AG04449 (cell line): ENCODE data around the gene UHRF2.

Source experiments
- CTCF ChIA-PET: fragments of 350-600 bp; formaldehyde crosslinking; extraction: SDS; loops from one replicate; lab custom pipeline; 2021; ENCODE audit warnings: antibody characterized with exemption; lab: Yijun Ruan, JAX
- POLR2A ChIA-PET: fragments of 400-600, 350-600 bp; formaldehyde crosslinking; extraction: SDS; loops from one replicate; lab custom pipeline; 2020; ENCODE audit warnings: antibody characterized with exemption, inconsistent platforms; lab: Yijun Ruan, JAX
- DNase-seq: peaks from one replicate; pipeline ENCODE4 v3.0.0-alpha.2; 2010; ENCODE audit warnings: low read depth, low spot score
- H3K4me3 ChIP-seq: 2 replicates; pipeline ENCODE4 v1.5.1; 2011; ENCODE audit warnings: low read depth, mild to moderate bottlenecking, control low read depth, low read length
- TF ChIP-seq, protein P1 (sequence below): IDR thresholded peaks from one replicate; pipeline ENCODE4 v1.5.1; 2011; ENCODE audit warnings: mild to moderate bottlenecking, moderate library complexity, low read length, control low read depth, inconsistent platforms; ENCODE audit not compliant: insufficient read depth; ENCODE audit errors: missing control alignments

The UHRF2 gene

GRCh38 chr9:6383551-6384225, 29.3 kb upstream of the UHRF2 start:
- H3K4me3 ChIP-seq = no peak overlapping the region
- POLR2A ChIA-PET = interaction anchor here (0.9 to 1.7 kb wide), 3 partner anchors 29 to 183 kb away, joined by 5 to 10 read pairs (median 9); partner anchors contain the start of gene UHRF2
- TF ChIP-seq, protein P1, sequence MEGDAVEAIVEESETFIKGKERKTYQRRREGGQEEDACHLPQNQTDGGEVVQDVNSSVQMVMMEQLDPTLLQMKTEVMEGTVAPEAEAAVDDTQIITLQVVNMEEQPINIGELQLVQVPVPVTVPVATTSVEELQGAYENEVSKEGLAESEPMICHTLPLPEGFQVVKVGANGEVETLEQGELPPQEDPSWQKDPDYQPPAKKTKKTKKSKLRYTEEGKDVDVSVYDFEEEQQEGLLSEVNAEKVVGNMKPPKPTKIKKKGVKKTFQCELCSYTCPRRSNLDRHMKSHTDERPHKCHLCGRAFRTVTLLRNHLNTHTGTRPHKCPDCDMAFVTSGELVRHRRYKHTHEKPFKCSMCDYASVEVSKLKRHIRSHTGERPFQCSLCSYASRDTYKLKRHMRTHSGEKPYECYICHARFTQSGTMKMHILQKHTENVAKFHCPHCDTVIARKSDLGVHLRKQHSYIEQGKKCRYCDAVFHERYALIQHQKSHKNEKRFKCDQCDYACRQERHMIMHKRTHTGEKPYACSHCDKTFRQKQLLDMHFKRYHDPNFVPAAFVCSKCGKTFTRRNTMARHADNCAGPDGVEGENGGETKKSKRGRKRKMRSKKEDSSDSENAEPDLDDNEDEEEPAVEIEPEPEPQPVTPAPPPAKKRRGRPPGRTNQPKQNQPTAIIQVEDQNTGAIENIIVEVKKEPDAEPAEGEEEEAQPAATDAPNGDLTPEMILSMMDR = no peak
- CTCF ChIA-PET = interaction anchor here (1.0 to 1.9 kb wide), 4 partner anchors 29 to 284 kb away, joined by 3 to 7 read pairs (median 5); partner anchors contain the start of gene UHRF2
- peak; percentile 7 for DNase-seq

DNA sequence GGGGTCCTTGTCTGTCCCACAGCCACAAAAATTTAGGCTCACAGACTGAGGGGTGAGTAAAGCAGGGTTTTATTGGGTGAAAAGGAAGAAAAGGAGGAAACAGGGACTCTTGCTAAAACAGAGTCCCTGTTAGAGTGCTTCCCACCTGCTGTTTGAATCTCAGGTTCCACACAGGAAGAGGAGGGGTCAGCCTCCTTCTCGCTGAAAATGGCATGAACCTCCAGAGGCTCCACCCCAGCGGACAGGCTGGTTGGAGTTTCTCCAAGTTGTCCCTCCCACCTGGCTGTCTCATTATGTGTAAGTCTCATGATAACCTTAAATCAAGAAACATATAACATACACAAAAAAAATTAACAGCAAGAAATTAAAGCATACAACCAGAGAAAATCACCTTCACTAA, 28.3 kb upstream of the UHRF2 start:
- no peak for DNase-seq
- TF ChIP-seq, protein P1 = no peak
- ChIA-PET CTCF (no interaction called here), POLR2A (no interaction called here)
- H3K4me3 ChIP-seq = no peak overlapping the region

- ChIA-PET POLR2A (interaction anchor here (0.9 kb wide), 1 partner anchor 14 kb away, joined by 3 read pairs; the partner anchor contains the start of gene UHRF2), CTCF (interaction anchor here (0.9 to 1.1 kb wide), 4 partner anchors 9 to 533 kb away, joined by 3 to 4 read pairs (median 3); no protein-coding TSS in a partner anchor)
- DNase-seq = no peak
Measured at GRCh38 chr9:6399071-6399470, 13.9 kb upstream of the UHRF2 start.

GRCh38 chr9:6405371-6405770, 7.6 kb upstream of the UHRF2 start:
- POLR2A ChIA-PET = no interaction called here
- no peak for DNase-seq
- no peak overlapping the region for H3K4me3 ChIP-seq
- CTCF ChIA-PET = no interaction called here
- TF ChIP-seq, protein P1 = no peak

More at GRCh38 chr9:6399071-6399470, 13.9 kb upstream of the UHRF2 start:
- TF ChIP-seq, protein P1 = no peak
- H3K4me3 ChIP-seq = no peak overlapping the region

DNA sequence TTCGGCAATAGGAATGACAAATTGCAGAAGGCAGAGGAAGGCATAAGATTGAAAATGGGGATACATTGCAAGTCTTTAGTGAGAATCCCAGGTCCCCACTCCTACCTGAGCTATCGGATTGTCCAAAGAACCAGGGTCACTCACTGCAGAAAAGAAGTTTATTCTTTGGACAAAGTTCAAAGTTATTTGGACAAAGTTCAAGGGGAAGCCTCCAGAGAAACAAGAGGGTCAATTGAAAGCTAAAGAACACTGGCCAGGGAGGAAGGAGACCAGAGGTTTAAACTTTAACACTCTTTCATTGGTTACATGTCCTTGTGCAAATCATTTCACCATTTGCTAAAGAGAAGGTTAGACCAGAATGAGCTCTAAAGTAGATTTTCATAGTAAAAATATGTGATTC, 5.2 kb upstream of the UHRF2 start:
- no peak overlapping the region for H3K4me3 ChIP-seq
- ChIA-PET POLR2A (no interaction called here), CTCF (interaction anchor here (1.0 kb wide), 1 partner anchor 9 kb away, joined by 3 read pairs; no protein-coding TSS in a partner anchor)
- TF ChIP-seq, protein P1 = no peak
- no peak for DNase-seq

DNA sequence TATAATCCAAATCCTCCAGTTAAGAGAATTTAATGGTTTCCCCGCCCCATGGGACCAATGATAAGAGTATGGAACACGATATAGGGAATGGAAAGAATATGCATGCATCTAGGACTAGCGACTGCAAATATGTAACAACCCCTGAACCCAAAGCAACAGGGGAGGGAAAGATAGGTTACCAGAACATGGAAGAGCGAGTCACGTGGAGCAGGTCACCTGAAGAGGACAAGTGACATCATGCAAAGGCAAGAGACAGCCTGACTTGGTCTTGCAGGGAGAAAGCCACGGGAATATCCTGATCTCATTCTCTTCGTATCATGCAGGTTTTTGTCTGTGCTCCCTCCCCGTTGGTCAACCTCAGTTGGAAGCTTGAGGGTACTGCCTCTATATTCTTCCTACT, 4.7 kb upstream of the UHRF2 start:
- no peak overlapping the region for H3K4me3 ChIP-seq
- TF ChIP-seq, protein P1 = no peak
- POLR2A ChIA-PET = no interaction called here
- CTCF ChIA-PET = interaction anchor here (1.0 kb wide), 1 partner anchor 10 kb away, joined by 3 read pairs; no protein-coding TSS in a partner anchor
- no peak for DNase-seq
